ENCODE data around the gene IHH.
A peak's percentile ranks its signal among the peaks of the same experiment; 100 is the strongest.

IHH gene

GRCh38 chr2:219060821-219061791, at the start of gene IHH:
Gene IHH (minus strand): TSS chr2:219060921. CDS start chr2:219060467, 454 bp downstream.
- peaks cover 52% of the 10 kb centered on the region for H3K27me3 ChIP-seq (ENCODE audit: low read depth)
- peaks cover 11% of the 10 kb centered on the region for H3K4me1 ChIP-seq
- in situ Hi-C loops (cut with MboI; ENCODE audit: low sequenced_read_pairs) = no loop called here
- no peaks in the 10 kb centered on the region for H3K36me3 ChIP-seq (replicated peaks)
- no peaks in the 10 kb centered on the region for H3K9me3 ChIP-seq
- no peak for DNase-seq (ENCODE audit: low spot score in 2 of 2)
- H3K4me3 ChIP-seq = no peak within 1 kb of the TSS

GRCh38 chr2:219109471-219109870, 48.8 kb upstream of the IHH start:
- Histone ChIP-seq H3K4me1 (no peaks in the 10 kb centered on the region), H3K36me3 (replicated peaks) (no peaks in the 10 kb centered on the region), H3K9me3 (no peaks in the 10 kb centered on the region), H3K27me3 (ENCODE audit: low read depth) (no peaks in the 10 kb centered on the region), H3K4me3 (no peak overlapping the region)
- DNase-seq (ENCODE audit: low spot score in 2 of 2) = peak in 1 of 2 experiments; percentile 35
- in situ Hi-C loops (cut with MboI; ENCODE audit: low sequenced_read_pairs) = no loop called here

GRCh38 chr2:219107758-219108157, 47.0 kb upstream of the IHH start:
- Histone ChIP-seq H3K4me3 (no peak overlapping the region), H3K9me3 (no peaks in the 10 kb centered on the region), H3K4me1 (no peaks in the 10 kb centered on the region), H3K36me3 (replicated peaks) (no peaks in the 10 kb centered on the region), H3K27me3 (ENCODE audit: low read depth) (no peaks in the 10 kb centered on the region)
- DNase-seq (ENCODE audit: low spot score in 2 of 2) = no peak
- in situ Hi-C loops (cut with MboI; ENCODE audit: low sequenced_read_pairs) = no loop called here

GRCh38 chr2:219106251-219106650, 45.5 kb upstream of the IHH start:
- DNase-seq (ENCODE audit: low spot score in 2 of 2) = no peak
- H3K9me3 ChIP-seq = no peaks in the 10 kb centered on the region

GRCh38 chr2:219104107-219105035, 43.6 kb upstream of the IHH start:
- Histone ChIP-seq H3K27me3 (ENCODE audit: low read depth) (no peaks in the 10 kb centered on the region), H3K36me3 (replicated peaks) (no peaks in the 10 kb centered on the region), H3K4me1 (no peaks in the 10 kb centered on the region), H3K4me3 (no peak overlapping the region), H3K9me3 (no peaks in the 10 kb centered on the region)
- in situ Hi-C loops (cut with MboI; ENCODE audit: low sequenced_read_pairs) = no loop called here
- peak; percentile 41 to 52 for DNase-seq (ENCODE audit: low spot score in 2 of 2)

More at GRCh38 chr2:219106251-219106650, 45.5 kb upstream of the IHH start:
- in situ Hi-C loops (cut with MboI; ENCODE audit: low sequenced_read_pairs) = no loop called here
- Histone ChIP-seq H3K27me3 (ENCODE audit: low read depth) (no peaks in the 10 kb centered on the region), H3K4me1 (no peaks in the 10 kb centered on the region), H3K4me3 (no peak overlapping the region), H3K36me3 (replicated peaks) (no peaks in the 10 kb centered on the region)

- no peaks in the 10 kb centered on the region for H3K4me1 ChIP-seq
- in situ Hi-C loops (cut with MboI; ENCODE audit: low sequenced_read_pairs) = no loop called here
Measured at GRCh38 chr2:219099329-219099728, 38.6 kb upstream of the IHH start.

GRCh38 chr2:219095406-219095935, 34.8 kb upstream of the IHH start:
- in situ Hi-C loops (cut with MboI; ENCODE audit: low sequenced_read_pairs) = no loop called here

More at GRCh38 chr2:219099329-219099728, 38.6 kb upstream of the IHH start:
- no peak for DNase-seq (ENCODE audit: low spot score in 2 of 2)
- Histone ChIP-seq H3K36me3 (replicated peaks) (no peaks in the 10 kb centered on the region), H3K4me3 (no peak overlapping the region), H3K9me3 (no peaks in the 10 kb centered on the region), H3K27me3 (ENCODE audit: low read depth) (no peaks in the 10 kb centered on the region)

GRCh38 chr2:219094171-219094570, 33.5 kb upstream of the IHH start:
- Histone ChIP-seq H3K4me3 (no peak overlapping the region), H3K36me3 (replicated peaks) (no peaks in the 10 kb centered on the region), H3K9me3 (no peaks in the 10 kb centered on the region), H3K27me3 (ENCODE audit: low read depth) (no peaks in the 10 kb centered on the region), H3K4me1 (no peaks in the 10 kb centered on the region)
- in situ Hi-C loops (cut with MboI; ENCODE audit: low sequenced_read_pairs) = no loop called here
- no peak for DNase-seq (ENCODE audit: low spot score in 2 of 2)

More at GRCh38 chr2:219095406-219095935, 34.8 kb upstream of the IHH start:
- Histone ChIP-seq H3K4me1 (no peaks in the 10 kb centered on the region), H3K36me3 (replicated peaks) (no peaks in the 10 kb centered on the region), H3K4me3 (no peak overlapping the region), H3K27me3 (ENCODE audit: low read depth) (no peaks in the 10 kb centered on the region), H3K9me3 (no peaks in the 10 kb centered on the region)
- DNase-seq (ENCODE audit: low spot score in 2 of 2) = no peak

- in situ Hi-C loops (cut with MboI; ENCODE audit: low sequenced_read_pairs) = no loop called here
- Histone ChIP-seq H3K27me3 (ENCODE audit: low read depth) (no peaks in the 10 kb centered on the region), H3K36me3 (replicated peaks) (no peaks in the 10 kb centered on the region), H3K4me3 (no peak overlapping the region), H3K9me3 (no peaks in the 10 kb centered on the region), H3K4me1 (no peaks in the 10 kb centered on the region)
- no peak for DNase-seq (ENCODE audit: low spot score in 2 of 2)
Measured at GRCh38 chr2:219090436-219091299, 29.9 kb upstream of the IHH start.

GRCh38 chr2:219089330-219089729, 28.6 kb upstream of the IHH start:
- H3K36me3 ChIP-seq (replicated peaks) = no peaks in the 10 kb centered on the region
- no peaks in the 10 kb centered on the region for H3K9me3 ChIP-seq
- in situ Hi-C loops (cut with MboI; ENCODE audit: low sequenced_read_pairs) = no loop called here
- H3K27me3 ChIP-seq (ENCODE audit: low read depth) = no peaks in the 10 kb centered on the region
- DNase-seq (ENCODE audit: low spot score in 2 of 2) = no peak
- no peaks in the 10 kb centered on the region for H3K4me1 ChIP-seq
- no peak overlapping the region for H3K4me3 ChIP-seq

- Histone ChIP-seq H3K4me1 (no peaks in the 10 kb centered on the region), H3K36me3 (replicated peaks) (no peaks in the 10 kb centered on the region), H3K4me3 (no peak overlapping the region), H3K9me3 (no peaks in the 10 kb centered on the region), H3K27me3 (ENCODE audit: low read depth) (no peaks in the 10 kb centered on the region)
- in situ Hi-C loops (cut with MboI; ENCODE audit: low sequenced_read_pairs) = no loop called here
- DNase-seq (ENCODE audit: low spot score in 2 of 2) = no peak
Measured at GRCh38 chr2:219087848-219088247, 27.1 kb upstream of the IHH start.

- Histone ChIP-seq H3K9me3 (no peaks in the 10 kb centered on the region), H3K36me3 (replicated peaks) (no peaks in the 10 kb centered on the region), H3K27me3 (ENCODE audit: low read depth) (no peaks in the 10 kb centered on the region), H3K4me1 (no peaks in the 10 kb centered on the region), H3K4me3 (no peak overlapping the region)
- in situ Hi-C loops (cut with MboI; ENCODE audit: low sequenced_read_pairs) = no loop called here
- no peak for DNase-seq (ENCODE audit: low spot score in 2 of 2)
Measured at GRCh38 chr2:219087361-219087760, 26.6 kb upstream of the IHH start.

GRCh38 chr2:219086196-219086595, 25.5 kb upstream of the IHH start:
- no peak for DNase-seq (ENCODE audit: low spot score in 2 of 2)
- in situ Hi-C loops (cut with MboI; ENCODE audit: low sequenced_read_pairs) = no loop called here
- Histone ChIP-seq H3K4me1 (no peaks in the 10 kb centered on the region), H3K4me3 (no peak overlapping the region), H3K36me3 (replicated peaks) (no peaks in the 10 kb centered on the region), H3K27me3 (ENCODE audit: low read depth) (no peaks in the 10 kb centered on the region), H3K9me3 (no peaks in the 10 kb centered on the region)

Measured in HAP-1 (cell line).